SHP77 treated with DMSO at 0.1 percent for 48 hours (cell line): ENCODE data around the gene UQCRQ.

Experiments used
- DNase-seq: peaks from one replicate; lab custom pipeline; 2025; lab: John Stamatoyannopoulos, UW

Gene UQCRQ

DNA sequence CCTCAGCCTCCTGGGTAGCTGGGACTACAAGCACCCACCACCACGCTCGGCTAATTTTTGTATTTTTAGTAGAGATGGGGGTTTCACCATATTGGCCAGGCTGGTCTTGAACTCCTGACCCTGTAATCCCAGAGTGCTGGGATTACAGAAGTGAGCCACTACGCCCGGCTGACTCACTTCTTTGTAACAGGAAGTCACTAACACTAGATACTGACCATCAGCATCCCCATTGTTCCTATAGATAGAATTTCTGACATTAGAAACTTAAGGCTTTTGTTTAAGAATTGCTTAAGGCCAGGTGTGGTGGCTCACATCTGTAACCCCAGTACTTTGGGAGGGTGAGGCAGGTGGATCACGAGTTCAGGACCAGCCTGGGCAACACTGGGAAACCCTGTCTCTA is 49.2 kb downstream of the UQCRQ start:
- DNase-seq = no peak

DNA sequence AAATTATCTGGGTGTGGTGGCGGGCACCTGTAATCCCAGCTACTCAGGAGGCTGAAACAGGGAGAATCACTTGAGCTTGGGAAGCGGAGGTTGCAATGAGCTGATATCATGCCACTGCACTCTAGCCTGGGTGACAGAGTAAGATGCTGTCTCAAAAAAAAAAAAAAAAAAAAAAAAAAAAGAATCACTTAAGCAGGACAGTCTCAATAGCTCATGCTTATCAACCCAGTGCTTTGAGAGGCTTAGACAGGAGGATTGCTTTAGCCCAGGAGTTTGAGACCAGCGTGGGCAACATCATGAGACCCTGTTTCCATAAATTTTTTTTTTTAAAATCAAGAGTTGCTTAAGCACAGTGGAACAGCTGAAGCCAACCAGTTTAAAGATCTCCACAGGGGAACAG is 49.6 kb downstream of the UQCRQ start:
- DNase-seq = no peak
